HUES6 (cell line): ENCODE measurements around the gene PROSER3.
"Not testable (repeated sequence)": the region's sequence is repeated elsewhere in the genome, so short reads cannot be mapped to it uniquely, and the experiment has no call there.

Experiments used
- H3K27ac ChIP-seq: 2 replicates; pipeline ENCODE4 v1.7.0; 2013; ENCODE audit warnings: low read depth, mild to moderate bottlenecking, low read length, inconsistent platforms
- H3K27me3 ChIP-seq: 2 replicates; pipeline ENCODE4 v1.6.1; 2013; ENCODE audit warnings: low read length; ENCODE audit not compliant: control insufficient read depth, insufficient read depth
- H3K36me3 ChIP-seq: 2 replicates; pipeline ENCODE4 v1.6.1; 2013; ENCODE audit warnings: low read length; ENCODE audit not compliant: control insufficient read depth, insufficient read depth
- H3K4me1 ChIP-seq: 2 replicates; pipeline ENCODE4 v1.6.1; 2013; ENCODE audit warnings: low read length; ENCODE audit not compliant: control insufficient read depth, insufficient read depth
- H3K4me3 ChIP-seq: 2 replicates; pipeline ENCODE4 v1.5.1; 2013; ENCODE audit warnings: low read depth, low read length
- H3K9ac ChIP-seq: one replicate; pipeline ENCODE4 v1.6.1; 2013; ENCODE audit warnings: mild to moderate bottlenecking, low read length
- H3K9me3 ChIP-seq: 2 replicates; pipeline ENCODE4 v1.6.1; 2013; ENCODE audit warnings: low read depth, low read length; ENCODE audit not compliant: control insufficient read depth, insufficient read depth

PROSER3 gene

DNA sequence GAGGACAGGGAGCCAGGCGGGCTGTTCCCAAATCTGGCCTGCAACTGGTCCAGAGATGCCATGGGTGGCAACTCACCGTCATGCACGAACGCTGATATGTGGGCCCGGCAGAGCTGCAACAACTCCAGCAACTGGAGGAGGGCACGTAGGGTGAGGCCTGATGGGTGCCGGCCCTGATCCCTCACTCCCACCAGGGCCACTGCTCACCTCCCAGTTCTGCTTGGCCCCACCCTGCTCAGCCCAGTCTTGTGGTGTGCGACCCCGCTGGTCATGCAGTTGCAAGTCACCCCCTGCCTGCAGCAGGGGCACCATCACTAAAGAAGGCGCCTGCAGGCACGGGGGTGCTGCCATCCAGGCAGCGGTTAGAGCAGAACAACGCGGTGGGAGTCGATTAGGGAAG, 34.3 kb downstream of the PROSER3 start:
- Histone ChIP-seq H3K27ac (no peak overlapping the region), H3K27me3 (peaks cover 18% of the 10 kb centered on the region), H3K9ac (no peak overlapping the region), H3K36me3 (no peaks in the 10 kb centered on the region), H3K9me3 (no peaks in the 10 kb centered on the region), H3K4me3 (no peak overlapping the region), H3K4me1 (peaks cover 5% of the 10 kb centered on the region; the same call in 1 of the 2 replicates)

GRCh38 chr19:35792888-35793287, 34.9 kb downstream of the PROSER3 start:
- Histone ChIP-seq H3K36me3 (no peaks in the 10 kb centered on the region), H3K4me1 (peaks cover 9% of the 10 kb centered on the region), H3K4me3 (no peak overlapping the region), H3K9me3 (no peaks in the 10 kb centered on the region), H3K9ac (no peak overlapping the region), H3K27ac (no peak overlapping the region), H3K27me3 (peaks cover 22% of the 10 kb centered on the region)

DNA sequence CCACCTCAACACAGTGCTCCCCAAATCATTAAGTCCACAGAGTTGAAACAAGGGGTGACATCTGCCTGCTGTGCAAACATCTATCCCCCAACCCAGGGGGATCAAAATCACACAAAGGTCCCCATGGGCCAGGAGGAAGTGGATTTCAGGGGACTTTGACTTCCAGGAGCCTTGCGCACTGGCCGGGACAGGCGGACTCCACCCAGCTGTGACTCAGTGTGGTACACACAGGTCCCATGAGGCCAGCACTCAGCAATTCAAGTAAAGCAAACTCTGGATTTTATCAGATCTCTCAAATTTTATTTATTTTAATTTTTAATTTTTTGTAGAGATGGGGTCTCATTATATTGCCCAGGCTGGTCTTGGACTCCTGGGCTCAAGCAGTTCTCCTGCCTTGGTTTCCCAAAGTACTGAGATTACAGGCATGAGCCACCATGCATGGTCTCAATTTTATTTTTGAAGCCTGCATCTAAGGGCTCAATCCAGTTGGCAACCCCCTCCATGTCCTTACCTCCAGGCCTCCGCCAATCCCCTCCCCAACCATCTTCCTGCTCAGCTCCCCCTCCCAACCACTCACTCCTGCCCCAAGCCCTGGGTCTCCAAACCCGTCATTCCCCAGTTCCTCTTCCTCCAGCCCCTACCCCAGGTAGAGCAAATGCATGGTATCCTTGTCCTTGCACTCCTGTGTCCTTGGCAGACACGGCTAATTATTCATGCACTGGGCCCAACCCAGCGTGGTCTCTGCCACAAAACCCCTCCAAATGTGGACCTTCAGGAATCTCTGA, 35.6 kb downstream of the PROSER3 start:
- Histone ChIP-seq H3K27ac (no peak overlapping the region), H3K9me3 (no peaks in the 10 kb centered on the region), H3K9ac (no peak overlapping the region), H3K27me3 (peaks cover 24% of the 10 kb centered on the region), H3K36me3 (no peaks in the 10 kb centered on the region), H3K4me3 (no peak overlapping the region), H3K4me1 (peaks cover 10% of the 10 kb centered on the region)

- H3K36me3 ChIP-seq, H3K9me3 ChIP-seq, H3K4me3 ChIP-seq, H3K9ac ChIP-seq, H3K27ac ChIP-seq: not testable (repeated sequence)
- Histone ChIP-seq H3K27me3 (peaks cover 24% of the 10 kb centered on the region), H3K4me1 (peaks cover 10% of the 10 kb centered on the region)
Observed at GRCh38 chr19:35795564-35795963, 37.6 kb downstream of the PROSER3 start.

GRCh38 chr19:35796645-35797542, 38.9 kb downstream of the PROSER3 start:
- Histone ChIP-seq H3K4me3 (peak overlapping the region; percentile 52), H3K27ac (no peak overlapping the region), H3K27me3 (peaks cover 24% of the 10 kb centered on the region), H3K9ac (no peak overlapping the region), H3K36me3 (no peaks in the 10 kb centered on the region), H3K4me1 (peaks cover 7% of the 10 kb centered on the region), H3K9me3 (no peaks in the 10 kb centered on the region)

- Histone ChIP-seq H3K27me3 (peaks cover 24% of the 10 kb centered on the region), H3K9me3 (no peaks in the 10 kb centered on the region), H3K4me3 (peak overlapping the region; percentile 10; the same call in 1 of the 2 replicates), H3K36me3 (no peaks in the 10 kb centered on the region), H3K27ac (no peak overlapping the region), H3K9ac (no peak overlapping the region), H3K4me1 (peaks cover 7% of the 10 kb centered on the region)
Observed at GRCh38 chr19:35797663-35798062, 39.7 kb downstream of the PROSER3 start.

DNA sequence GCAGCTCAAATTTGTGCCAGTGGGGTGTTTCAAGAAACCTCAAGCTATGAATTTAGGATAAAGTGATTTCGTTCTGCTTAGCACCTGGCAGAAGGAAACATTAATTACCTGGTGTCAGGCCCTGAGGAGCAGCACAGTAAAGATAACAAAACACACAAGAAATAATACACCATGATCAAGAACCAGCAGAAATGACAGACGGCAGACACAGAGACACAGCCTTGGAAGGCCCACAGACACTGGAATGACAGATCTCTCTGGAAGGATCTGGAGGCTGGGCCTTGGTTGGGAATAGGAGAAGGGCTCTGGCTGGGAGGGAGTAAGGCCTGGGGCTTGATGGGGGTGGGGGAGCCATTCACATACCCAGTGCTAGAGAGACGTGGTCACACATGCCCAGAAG, 43.9 kb downstream of the PROSER3 start:
- Histone ChIP-seq H3K9ac (no peak overlapping the region), H3K9me3 (no peaks in the 10 kb centered on the region), H3K27ac (no peak overlapping the region), H3K4me3 (no peak overlapping the region), H3K27me3 (peaks cover 11% of the 10 kb centered on the region), H3K36me3 (no peaks in the 10 kb centered on the region), H3K4me1 (peaks cover 7% of the 10 kb centered on the region)

DNA sequence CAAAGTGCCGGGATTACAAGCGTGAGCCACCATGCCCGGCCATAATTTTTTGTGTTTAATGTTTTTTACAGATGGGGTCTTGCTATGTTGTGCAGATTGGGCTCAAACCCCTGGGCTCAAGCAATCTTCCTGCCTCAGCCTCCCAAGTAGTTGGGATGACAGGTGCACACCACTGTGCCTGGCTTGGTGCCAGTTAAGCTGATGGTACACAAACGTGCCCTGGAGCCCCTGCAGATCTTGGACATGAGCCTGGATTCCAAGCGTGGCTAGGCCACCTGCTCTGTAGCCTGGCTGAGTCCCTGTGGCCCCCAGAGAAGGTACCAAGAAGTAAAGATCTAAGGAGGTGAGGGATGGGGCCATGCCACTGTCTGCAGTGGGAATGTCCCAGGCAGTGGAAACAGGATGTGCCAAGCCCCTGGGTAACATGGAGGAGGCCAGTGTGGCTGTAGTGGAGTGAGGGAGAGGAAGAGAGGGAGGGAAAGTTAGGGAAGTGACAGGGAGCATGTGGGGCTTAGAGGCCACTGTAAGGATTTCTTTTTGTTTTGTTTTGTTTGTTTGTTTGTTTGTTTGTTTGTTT, 47.6 kb downstream of the PROSER3 start:
- H3K4me1 ChIP-seq: 0 out of 2 replicates have a peak, but pooled peaks cover 5% of the 10 kb centered on the region
- H3K36me3 ChIP-seq: no peaks in the 10 kb centered on the region
- H3K27ac ChIP-seq: no peak overlapping the region
- H3K9me3 ChIP-seq: no peaks in the 10 kb centered on the region
- no peaks in the 10 kb centered on the region; the same call in 1 of the 2 replicates for H3K27me3 ChIP-seq
- H3K4me3 ChIP-seq: no peak overlapping the region
- no peak overlapping the region for H3K9ac ChIP-seq

DNA sequence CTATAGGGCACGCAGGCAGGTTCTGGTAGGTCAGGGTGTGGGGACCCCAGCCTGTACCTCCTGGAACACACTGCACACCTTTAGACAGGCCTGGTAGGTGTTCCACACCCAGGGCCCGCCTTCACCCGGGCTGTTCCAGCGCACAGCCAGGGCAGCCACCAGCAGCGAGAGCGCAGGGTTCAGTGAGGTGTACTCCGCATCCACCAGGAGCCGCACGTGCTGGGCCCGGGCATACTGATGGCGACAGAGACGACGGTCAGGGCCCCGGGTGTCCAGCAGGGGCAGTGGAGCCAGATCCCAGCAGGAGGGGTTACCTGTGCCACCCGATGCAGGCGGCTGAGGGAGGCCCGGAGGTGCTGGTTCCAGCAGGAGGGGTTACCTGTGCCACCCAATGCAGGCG, 48.6 kb downstream of the PROSER3 start:
- no peaks in the 10 kb centered on the region for H3K36me3 ChIP-seq
- no peaks in the 10 kb centered on the region; the same call in 1 of the 2 replicates for H3K27me3 ChIP-seq
- no peaks in the 10 kb centered on the region for H3K9me3 ChIP-seq
- H3K9ac ChIP-seq: no peak overlapping the region
- no peak overlapping the region for H3K27ac ChIP-seq
- no peak overlapping the region for H3K4me3 ChIP-seq
- 0 out of 2 replicates have a peak, but pooled peaks cover 5% of the 10 kb centered on the region for H3K4me1 ChIP-seq

- Histone ChIP-seq H3K9me3 (no peaks in the 10 kb centered on the region), H3K4me1 (0 out of 2 replicates have a peak, but pooled peaks cover 5% of the 10 kb centered on the region), H3K4me3 (no peak overlapping the region), H3K27ac (no peak overlapping the region), H3K36me3 (no peaks in the 10 kb centered on the region), H3K27me3 (no peaks in the 10 kb centered on the region; the same call in 1 of the 2 replicates), H3K9ac (no peak overlapping the region)
Observed at GRCh38 chr19:35807633-35808032, 49.7 kb downstream of the PROSER3 start.
